OCI-LY3 (cell line): Measurements from ENCODE around the gene GALNT18.

ENCODE experiments used
- H2AFZ ChIP-seq: fragments of 200-600, 300-600 bp; shearing (Covaris generic); 2 replicates; pipeline ENCODE4 v1.6.0; 2014; ENCODE audit warnings: antibody characterized with exemption, low read depth, low read length
- H3K27ac ChIP-seq: fragments of 200-600, 300-600 bp; sonication (generic); 2 replicates; pipeline ENCODE4 v1.5.1; 2014; ENCODE audit warnings: mild to moderate bottlenecking, low read length, moderate library complexity, mixed read lengths
- H3K27me3 ChIP-seq: fragments of 200-600, 300-600 bp; sonication (generic); 2 replicates; pipeline ENCODE4 v1.6.1; 2014; ENCODE audit warnings: low read depth, low read length, mixed read lengths
- H3K36me3 ChIP-seq: fragments of 200-600, 300-600 bp; sonication (generic); replicated peaks from 2 replicates; pipeline ENCODE3; 2014; ENCODE audit warnings: low read depth, low read length, mixed read lengths
- H3K4me1 ChIP-seq: fragments of 300-600, 200-600 bp; sonication (generic); 2 replicates; pipeline ENCODE4 v1.6.1; 2014; ENCODE audit warnings: low read length, mixed read lengths
- H3K4me2 ChIP-seq: fragments of 200-600, 300-600 bp; sonication (generic); 2 replicates; pipeline ENCODE4 v1.6.1; 2014; ENCODE audit warnings: low read length, mixed read lengths
- H3K4me3 ChIP-seq: fragments of 300-600, 200-600 bp; sonication (generic); 2 replicates; pipeline ENCODE4 v1.5.1; 2014; ENCODE audit warnings: antibody characterized with exemption, mild to moderate bottlenecking, low read length, moderate library complexity
- H3K79me2 ChIP-seq: fragments of 300-600, 200-600 bp; shearing (Covaris generic); 2 replicates; pipeline ENCODE4 v1.6.1; 2014; ENCODE audit warnings: mild to moderate bottlenecking, low read length, mixed read lengths
- H3K9ac ChIP-seq: fragments of 300-600, 200-600 bp; shearing (Covaris generic); 2 replicates; pipeline ENCODE4 v1.6.0; 2014; ENCODE audit warnings: mild to moderate bottlenecking, low read length, moderate library complexity
- H3K9me3 ChIP-seq: fragments of 200-600, 300-600 bp; shearing (Covaris generic); 2 replicates; pipeline ENCODE4 v1.6.1; 2014; ENCODE audit warnings: low read length, mixed read lengths; ENCODE audit not compliant: insufficient read depth
- H4K20me1 ChIP-seq: fragments of 200-600, 300-600 bp; sonication (generic); 2 replicates; pipeline ENCODE4 v1.6.1; 2016; ENCODE audit warnings: low read length, mixed read lengths; ENCODE audit not compliant: insufficient read depth
- EZH2phosphoT487 ChIP-seq: fragments of 200-600 bp; shearing (Covaris generic); IDR thresholded peaks from 2 replicates; pipeline ENCODE4 v1.6.1; 2018; ENCODE audit warnings: antibody characterized with exemption, mixed run types, low read depth
- TF ChIP-seq, protein P1 (sequence below): fragments of 200-600, 300-600 bp; sonication (generic); IDR thresholded peaks from 2 replicates; pipeline ENCODE4 v1.5.1; 2014; ENCODE audit warnings: antibody characterized with exemption, low read length, low read depth

The GALNT18 gene

DNA sequence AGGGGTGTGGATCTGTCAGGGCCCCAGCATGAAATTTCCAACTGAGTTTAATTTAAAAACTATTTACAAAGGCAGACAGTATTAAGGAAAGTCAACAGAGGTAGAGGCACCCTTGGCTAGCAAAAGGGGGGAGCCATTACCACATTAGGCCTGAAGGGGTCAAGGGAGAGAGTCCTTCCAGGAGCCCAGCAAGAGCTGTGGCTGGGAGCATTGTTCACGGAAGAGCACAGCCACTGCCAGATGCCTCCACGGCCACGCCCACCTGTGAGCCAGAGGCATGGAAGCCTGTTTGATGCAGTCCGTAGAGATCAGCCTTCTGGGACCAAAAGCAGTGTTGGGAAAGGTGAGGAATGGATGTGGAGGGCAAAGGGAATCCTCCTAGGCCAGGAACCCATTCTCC, 102.6 kb downstream of the GALNT18 start:
- TF ChIP-seq, protein P1, sequence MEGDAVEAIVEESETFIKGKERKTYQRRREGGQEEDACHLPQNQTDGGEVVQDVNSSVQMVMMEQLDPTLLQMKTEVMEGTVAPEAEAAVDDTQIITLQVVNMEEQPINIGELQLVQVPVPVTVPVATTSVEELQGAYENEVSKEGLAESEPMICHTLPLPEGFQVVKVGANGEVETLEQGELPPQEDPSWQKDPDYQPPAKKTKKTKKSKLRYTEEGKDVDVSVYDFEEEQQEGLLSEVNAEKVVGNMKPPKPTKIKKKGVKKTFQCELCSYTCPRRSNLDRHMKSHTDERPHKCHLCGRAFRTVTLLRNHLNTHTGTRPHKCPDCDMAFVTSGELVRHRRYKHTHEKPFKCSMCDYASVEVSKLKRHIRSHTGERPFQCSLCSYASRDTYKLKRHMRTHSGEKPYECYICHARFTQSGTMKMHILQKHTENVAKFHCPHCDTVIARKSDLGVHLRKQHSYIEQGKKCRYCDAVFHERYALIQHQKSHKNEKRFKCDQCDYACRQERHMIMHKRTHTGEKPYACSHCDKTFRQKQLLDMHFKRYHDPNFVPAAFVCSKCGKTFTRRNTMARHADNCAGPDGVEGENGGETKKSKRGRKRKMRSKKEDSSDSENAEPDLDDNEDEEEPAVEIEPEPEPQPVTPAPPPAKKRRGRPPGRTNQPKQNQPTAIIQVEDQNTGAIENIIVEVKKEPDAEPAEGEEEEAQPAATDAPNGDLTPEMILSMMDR: no peak
- TF ChIP-seq EZH2phosphoT487: no peak
- H2AFZ ChIP-seq: no peak overlapping the region
- no peaks in the 10 kb centered on the region for H4K20me1 ChIP-seq
- no peak overlapping the region for H3K4me3 ChIP-seq
- peaks cover under 1% of the 10 kb centered on the region; the same call in 1 of the 2 replicates for H3K27me3 ChIP-seq
- no peaks in the 10 kb centered on the region for H3K79me2 ChIP-seq
- no peak overlapping the region for H3K9ac ChIP-seq
- no peak overlapping the region for H3K27ac ChIP-seq
- no peaks in the 10 kb centered on the region for H3K9me3 ChIP-seq
- no peaks in the 10 kb centered on the region for H3K36me3 ChIP-seq
- H3K4me2 ChIP-seq: no peak overlapping the region
- no peaks in the 10 kb centered on the region for H3K4me1 ChIP-seq

DNA sequence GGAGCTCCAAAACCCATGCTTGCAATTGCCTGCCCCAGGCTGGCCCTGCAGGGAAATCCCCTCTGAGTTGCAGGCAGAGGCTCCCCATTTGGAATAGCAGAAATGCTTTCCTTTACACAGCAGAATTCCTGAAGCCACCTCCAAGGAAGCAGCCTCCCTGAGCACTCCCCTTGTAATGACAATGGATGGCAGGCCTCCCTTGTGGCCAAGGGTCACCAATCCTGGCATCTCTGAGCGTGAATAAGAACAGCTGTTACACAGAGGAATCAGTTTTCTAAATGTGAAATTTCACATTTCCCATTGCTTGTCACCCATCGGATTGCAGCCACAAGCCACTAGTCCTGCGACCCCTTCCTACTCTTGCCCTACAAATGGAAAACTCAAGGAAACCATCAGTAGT, 107.6 kb downstream of the GALNT18 start:
- no peak overlapping the region for H2AFZ ChIP-seq
- H3K27me3 ChIP-seq: no peaks in the 10 kb centered on the region
- no peaks in the 10 kb centered on the region for H4K20me1 ChIP-seq
- no peaks in the 10 kb centered on the region for H3K36me3 ChIP-seq
- TF ChIP-seq, protein P1: no peak
- no peak for TF ChIP-seq EZH2phosphoT487
- no peaks in the 10 kb centered on the region for H3K4me1 ChIP-seq
- no peak overlapping the region for H3K27ac ChIP-seq
- H3K9me3 ChIP-seq: no peaks in the 10 kb centered on the region
- H3K4me3 ChIP-seq: no peak overlapping the region
- H3K9ac ChIP-seq: no peak overlapping the region
- no peaks in the 10 kb centered on the region for H3K79me2 ChIP-seq
- H3K4me2 ChIP-seq: no peak overlapping the region

DNA sequence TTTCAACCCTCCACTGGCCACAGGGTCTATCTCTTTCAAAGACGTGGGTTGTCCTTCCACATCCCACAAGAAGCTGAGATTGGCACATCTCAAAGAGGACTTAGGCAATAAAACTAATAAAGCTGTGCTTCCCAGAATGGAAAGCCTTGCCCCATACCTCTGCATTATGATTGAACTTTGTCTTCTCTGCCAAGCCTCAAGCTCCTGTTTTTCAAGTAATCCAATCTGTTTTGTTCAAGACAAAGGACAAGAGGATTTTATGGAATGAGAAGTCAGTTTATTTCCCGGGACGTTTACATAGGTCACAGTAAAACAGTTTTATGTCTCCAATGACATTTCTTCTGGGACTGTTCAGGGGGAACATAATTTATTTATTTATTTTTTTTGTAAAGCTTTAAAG, 108.4 kb downstream of the GALNT18 start:
- Histone ChIP-seq H3K27ac (no peak overlapping the region), H3K9me3 (no peaks in the 10 kb centered on the region)
- TF ChIP-seq EZH2phosphoT487: no peak

DNA sequence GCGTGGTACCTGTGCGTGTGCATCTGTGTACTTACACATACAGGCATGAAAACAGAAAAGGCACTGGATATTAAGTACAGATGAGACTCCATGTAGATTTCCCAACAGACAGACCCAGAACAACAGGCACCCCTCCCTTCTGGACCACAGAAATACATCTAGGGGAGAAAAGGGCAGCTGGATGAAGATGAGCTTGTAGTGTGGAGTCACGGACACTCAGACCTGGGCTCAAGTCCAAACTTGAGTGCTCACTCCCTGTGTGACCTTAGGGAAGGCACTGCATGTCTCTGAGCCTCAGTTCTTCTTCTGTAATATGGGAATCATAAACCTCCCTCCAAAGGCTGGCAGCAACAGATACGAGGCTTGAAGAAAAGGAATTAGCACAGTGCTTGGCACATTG, 108.9 kb downstream of the GALNT18 start:
- H3K9me3 ChIP-seq: no peaks in the 10 kb centered on the region
- H3K79me2 ChIP-seq: no peaks in the 10 kb centered on the region
- H4K20me1 ChIP-seq: no peaks in the 10 kb centered on the region
- no peak overlapping the region for H3K4me2 ChIP-seq
- no peak overlapping the region for H3K27ac ChIP-seq
- H3K27me3 ChIP-seq: no peaks in the 10 kb centered on the region
- H3K9ac ChIP-seq: no peak overlapping the region
- TF ChIP-seq, protein P1: no peak
- H3K4me3 ChIP-seq: no peak overlapping the region
- H3K36me3 ChIP-seq: no peaks in the 10 kb centered on the region
- H3K4me1 ChIP-seq: no peaks in the 10 kb centered on the region
- H2AFZ ChIP-seq: no peak overlapping the region

More for the DNA sequence above, 108.4 kb downstream of the GALNT18 start:
- Histone ChIP-seq H3K36me3 (no peaks in the 10 kb centered on the region), H2AFZ (no peak overlapping the region), H3K4me3 (no peak overlapping the region), H3K9ac (no peak overlapping the region), H3K4me2 (no peak overlapping the region), H4K20me1 (no peaks in the 10 kb centered on the region), H3K27me3 (no peaks in the 10 kb centered on the region), H3K4me1 (no peaks in the 10 kb centered on the region), H3K79me2 (no peaks in the 10 kb centered on the region)

DNA sequence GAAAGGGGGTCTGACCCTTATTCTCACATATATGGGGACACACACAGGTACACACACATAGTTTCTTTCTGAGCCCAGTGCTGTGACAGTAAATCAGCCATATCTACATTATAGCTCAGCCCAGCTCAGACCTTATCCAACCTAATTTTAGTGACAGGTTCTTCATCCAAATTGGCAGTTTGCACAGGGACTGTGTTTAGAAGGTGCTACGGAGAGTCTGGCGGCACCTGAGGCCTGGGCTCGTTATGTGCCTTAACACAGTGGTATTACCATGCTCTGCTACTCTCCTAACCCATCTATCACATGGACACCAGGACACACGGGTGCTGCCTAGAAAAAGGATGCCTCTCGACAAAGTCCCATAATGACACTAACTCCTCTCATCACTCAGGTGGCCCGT, 109.3 kb downstream of the GALNT18 start:
- H3K4me3 ChIP-seq: no peak overlapping the region
- no peak overlapping the region for H3K27ac ChIP-seq
- H3K4me2 ChIP-seq: no peak overlapping the region
- no peaks in the 10 kb centered on the region for H3K79me2 ChIP-seq
- no peak overlapping the region for H2AFZ ChIP-seq
- TF ChIP-seq, protein P1: no peak
- H3K27me3 ChIP-seq: peaks cover under 1% of the 10 kb centered on the region; the same call in 1 of the 2 replicates
- no peaks in the 10 kb centered on the region for H3K36me3 ChIP-seq
- H3K4me1 ChIP-seq: no peaks in the 10 kb centered on the region
- H4K20me1 ChIP-seq: no peaks in the 10 kb centered on the region
- no peaks in the 10 kb centered on the region for H3K9me3 ChIP-seq
- no peak overlapping the region for H3K9ac ChIP-seq
